H1 (cell line): Measurements from ENCODE around the gene BRD9. TPM values are rescaled to one million over a fixed set of nuclear protein-coding genes. Genes with fewer than 3 reads are reported as not detected.
"Not testable (repeated sequence)": the region's sequence is repeated elsewhere in the genome, so short reads cannot be mapped to it uniquely, and the experiment has no call there.

Experiments used
- CTCF ChIA-PET: fragments of 300-600 bp; sonication (Branson Sonifier 250); formaldehyde crosslinking; loops from one replicate; lab custom pipeline; 2021; ENCODE audit not compliant: partially characterized antibody; lab: Charles Lee
- POLR2A ChIA-PET: fragments of 300-600 bp; sonication (Branson Sonifier 250); formaldehyde crosslinking; loops from one replicate; lab custom pipeline; 2021; ENCODE audit warnings: inconsistent platforms; ENCODE audit not compliant: partially characterized antibody; lab: Charles Lee
- DNase-seq, 2 experiments: peaks; one replicate each; pipeline versions ENCODE4 v3.0.0 to v3.0.0-alpha.2; 2010 to 2022; ENCODE audit warnings: low spot score in 2 of 2, low read depth in 1 of 2, mixed read lengths in 1 of 2
- FAIRE-seq: peaks from 2 replicates; lab custom pipeline; 2011; peaks lifted over from hg19 to GRCh38; lab: Jason Lieb, UNC
- H2AFZ ChIP-seq: 2 replicates; pipeline ENCODE4 v1.8.1; 2012; ENCODE audit warnings: low read length, inconsistent platforms
- H2AK5ac ChIP-seq: 2 replicates; pipeline ENCODE4 v1.6.1; 2013; ENCODE audit warnings: low read depth, low read length
- H2BK120ac ChIP-seq: replicated peaks from 2 replicates; pipeline ENCODE3; 2013; ENCODE audit warnings: low read depth, low read length, inconsistent platforms
- H2BK12ac ChIP-seq: 2 replicates; pipeline ENCODE4 v1.6.1; 2013; ENCODE audit warnings: low read depth, low read length
- H2BK15ac ChIP-seq: 2 replicates; pipeline ENCODE4 v1.6.1; 2013; ENCODE audit warnings: low read length
- H2BK20ac ChIP-seq: 2 replicates; pipeline ENCODE4 v1.6.1; 2013; ENCODE audit warnings: low read length
- H2BK5ac ChIP-seq: 2 replicates; pipeline ENCODE4 v1.6.1; 2013; ENCODE audit warnings: low read depth, low read length
- H3K14ac ChIP-seq: 2 replicates; pipeline ENCODE4 v1.6.1; 2013; ENCODE audit warnings: inconsistent platforms; ENCODE audit not compliant: insufficient read length
- H3K18ac ChIP-seq: 2 replicates; pipeline ENCODE4 v1.6.1; 2013; ENCODE audit warnings: low read length; ENCODE audit errors: extremely low read depth
- H3K23ac ChIP-seq: 2 replicates; pipeline ENCODE4 v1.6.1; 2013; ENCODE audit warnings: inconsistent platforms; ENCODE audit not compliant: insufficient read length
- H3K23me2 ChIP-seq: 2 replicates; pipeline ENCODE4 v1.6.1; 2013; ENCODE audit warnings: low read depth, low read length
- H3K27ac ChIP-seq: 2 replicates; pipeline ENCODE4 v1.6.1; 2011; ENCODE audit warnings: low read depth, low read length, inconsistent platforms
- H3K27me3 ChIP-seq, 4 experiments: replicated peaks in 1 of 4; 1 replicate in 1 of 4; 2 replicates in 3 of 4; pipeline versions ENCODE4 v1.6.1 to v1.8.1; 2011 to 2013; ENCODE audit warnings: low read length in 3 of 4, mild to moderate bottlenecking in 3 of 4, inconsistent platforms in 2 of 4, mixed read lengths in 2 of 4, moderate library complexity in 1 of 4; ENCODE audit not compliant: control insufficient read depth in 3 of 4, insufficient read depth in 3 of 4; ENCODE audit errors: extremely low read depth in 1 of 4
- H3K36me3 ChIP-seq, 4 experiments: 2 replicates each; pipeline versions ENCODE4 v1.6.1 to v1.8.1; 2011 to 2013; ENCODE audit warnings: mild to moderate bottlenecking in 4 of 4, low read length in 3 of 4, moderate library complexity in 2 of 4, control low read depth in 1 of 4, inconsistent platforms in 1 of 4; ENCODE audit not compliant: insufficient read depth in 4 of 4, control insufficient read depth in 2 of 4
- H3K4ac ChIP-seq: replicated peaks from 2 replicates; pipeline ENCODE3; 2013; ENCODE audit warnings: low read length, low read depth, mixed read lengths, inconsistent platforms; ENCODE audit not compliant: insufficient read length
- H3K4me1 ChIP-seq, 4 experiments: replicated peaks in 1 of 4; 1 replicate in 1 of 4; 2 replicates in 3 of 4; pipeline versions ENCODE4 v1.6.1 to v1.8.1; 2011 to 2013; ENCODE audit warnings: low read length in 3 of 4, inconsistent platforms in 2 of 4, mixed read lengths in 1 of 4; ENCODE audit not compliant: insufficient read depth in 4 of 4, control insufficient read depth in 3 of 4
- H3K4me2 ChIP-seq, 2 experiments: 2 replicates each; pipeline versions ENCODE4 v1.6.1 to v1.8.1; 2011 to 2013; ENCODE audit warnings: low read depth in 2 of 2, low read length in 2 of 2, control low read depth in 1 of 2, inconsistent platforms in 1 of 2, mild to moderate bottlenecking in 1 of 2; ENCODE audit not compliant: insufficient read depth in 1 of 2
- H3K4me3 ChIP-seq, 4 experiments: fragments of 200-600, 300-600 bp in 1 of 4; sonication (generic), shearing (Covaris generic), sonication (Bioruptor Twin) in 1 of 4; 2 replicates each; pipeline versions ENCODE4 v1.5.1 to v1.8.1; 2011 to 2016; ENCODE audit warnings: low read length in 4 of 4, low read depth in 3 of 4, control low read depth in 2 of 4, inconsistent platforms in 2 of 4, mild to moderate bottlenecking in 2 of 4, mixed read lengths in 1 of 4, moderate library complexity in 1 of 4; ENCODE audit not compliant: insufficient read depth in 2 of 4; ENCODE audit errors: extremely low read depth in 1 of 4
- H3K56ac ChIP-seq: replicated peaks from 2 replicates; pipeline ENCODE3; 2013; ENCODE audit warnings: low read depth, mild to moderate bottlenecking, mixed read lengths, low read length, inconsistent platforms; ENCODE audit not compliant: insufficient read length
- H3K79me1 ChIP-seq: 2 replicates; pipeline ENCODE4 v1.6.1; 2013; ENCODE audit warnings: low read depth, low read length, control low read depth
- H3K79me2 ChIP-seq, 2 experiments: 2 replicates each; pipeline versions ENCODE4 v1.6.1 to v1.8.1; 2012 to 2013; ENCODE audit warnings: low read length in 2 of 2, mild to moderate bottlenecking in 2 of 2, inconsistent platforms in 1 of 2; ENCODE audit not compliant: insufficient read depth in 2 of 2, control insufficient read depth in 1 of 2
- H3K9ac ChIP-seq, 4 experiments: replicated peaks in 1 of 4; 1 replicate in 1 of 4; 2 replicates in 3 of 4; pipeline versions ENCODE4 v1.6.1 to v1.8.1; 2011 to 2013; ENCODE audit warnings: low read depth in 3 of 4, low read length in 3 of 4, control low read depth in 2 of 4, mild to moderate bottlenecking in 2 of 4, moderate library complexity in 2 of 4, inconsistent platforms in 1 of 4; ENCODE audit errors: extremely low read depth in 1 of 4
- H3K9me3 ChIP-seq, 2 experiments: 2 replicates each; pipeline versions ENCODE4 v1.6.1 to v1.8.1; 2012 to 2013; ENCODE audit warnings: mild to moderate bottlenecking in 2 of 2, moderate library complexity in 2 of 2, control low read depth in 1 of 2, inconsistent platforms in 1 of 2, low read depth in 1 of 2, low read length in 1 of 2, mixed read lengths in 1 of 2; ENCODE audit not compliant: insufficient read depth in 2 of 2
- H4K20me1 ChIP-seq, 2 experiments: replicated peaks in 1 of 2; 2 replicates each; pipeline versions ENCODE3 to v1.8.1; 2011 to 2013; ENCODE audit warnings: inconsistent platforms in 2 of 2, low read length in 2 of 2, mild to moderate bottlenecking in 1 of 2; ENCODE audit not compliant: insufficient read depth in 2 of 2, control insufficient read depth in 1 of 2
- H4K5ac ChIP-seq: 2 replicates; pipeline ENCODE4 v1.6.1; 2013; ENCODE audit warnings: low read length, low read depth, mixed read lengths, inconsistent platforms; ENCODE audit not compliant: insufficient read length
- H4K8ac ChIP-seq: 2 replicates; pipeline ENCODE4 v1.8.0; 2013; ENCODE audit warnings: mild to moderate bottlenecking, moderate library complexity, low read length, inconsistent platforms; ENCODE audit not compliant: insufficient read depth; ENCODE audit errors: extremely low read depth
- H4K91ac ChIP-seq: replicated peaks from 2 replicates; pipeline ENCODE3; 2013; ENCODE audit warnings: low read length, mixed read lengths, inconsistent platforms; ENCODE audit not compliant: insufficient read length
- WGBS, 2 experiments: shearing (Covaris generic) in 1 of 2; methylation state at CpG; one replicate each; pipeline versions ENCODE4 v1.1.6 to v1.1.7; 2013 to 2015; ENCODE audit warnings: low lambda C conversion rate in 2 of 2, mixed read lengths in 2 of 2, inconsistent platforms in 1 of 2, low coverage in 1 of 2, missing lambda C conversion rate in 1 of 2; ENCODE audit not compliant: insufficient replicate concordance in 2 of 2, insufficient coverage in 1 of 2, insufficient read length in 1 of 2; ENCODE audit errors: extremely low coverage in 1 of 2, missing lambda C conversion rate in 1 of 2; 5-methylcytosine and 5-hydroxymethylcytosine counted together
- polyA plus RNA-seq, 7 experiments: library from polyadenylated mRNA; depleted of rRNA in 3 of 7; stranded (reverse) in 5 of 7; unstranded in 2 of 7; fragments of >200 nt in 5 of 7; fragments of 200-250 nt in 2 of 7; gene quantifications; 1 replicate in 5 of 7; 2 replicates in 1 of 7; 4 replicates in 1 of 7; pipeline versions ENCODE4 v1.2.1 to v1.2.3, GENCODE V29; 2011 to 2013; ENCODE audit warnings: missing spikeins in 2 of 7, mixed read lengths in 2 of 7
- total RNA-seq: library from RNA; stranded (reverse); fragmentation: NEBNext Ultra II Directional; extraction: Animal tissue kit (Norgen Biotek cat#: 25700); gene quantifications from 2 replicates; pipeline ENCODE4 v1.2.1, GENCODE V29; 2021

Gene BRD9
- total and polyA plus RNA-seq, 2 of the 8 experiments (the other 6 are each of a cell fraction or from before 2014, with no cell fraction given): 9.3 to 49.4 TPM

GRCh38 chr5:878677-879076 is 13.9 kb downstream of the BRD9 start:
- H4K20me1 ChIP-seq: peaks cover 11 to 37% of the 10 kb centered on the region in 2 experiments
- H3K14ac ChIP-seq, FAIRE-seq, H3K4me1 ChIP-seq, H2BK5ac ChIP-seq, H2AK5ac ChIP-seq, H2BK20ac ChIP-seq, H2BK12ac ChIP-seq, DNase-seq, H4K8ac ChIP-seq, H3K18ac ChIP-seq, H3K9ac ChIP-seq, H4K91ac ChIP-seq, H3K56ac ChIP-seq, H2BK15ac ChIP-seq, H2AFZ ChIP-seq, H3K9me3 ChIP-seq, H3K4ac ChIP-seq, H4K5ac ChIP-seq, H3K27ac ChIP-seq, H3K23me2 ChIP-seq, H2BK120ac ChIP-seq, H3K23ac ChIP-seq, H3K4me3 ChIP-seq, POLR2A ChIA-PET, H3K4me2 ChIP-seq, H3K27me3 ChIP-seq: not testable (repeated sequence)
- peaks cover 24% of the 10 kb centered on the region for H3K79me1 ChIP-seq
- no CpG with 5 or more reads among the region's 8 CpGs for WGBS, 2 experiments
- peaks cover 24 to 65% (median 62%) of the 10 kb centered on the region in 4 experiments for H3K36me3 ChIP-seq
- CTCF ChIA-PET: interaction anchor here (1.0 to 1.1 kb wide), 2 partner anchors 9 to 112 kb away, joined by 3 read pairs; no protein-coding TSS in a partner anchor
- peaks cover 0 to 27% of the 10 kb centered on the region in 2 experiments; a peak in 3 of 4 replicates for H3K79me2 ChIP-seq
